GM12878 (cell line): ENCODE data around the gene LSP1. TPM values are rescaled to one million over a fixed set of nuclear protein-coding genes. Genes with fewer than 3 reads are reported as not detected.

Source experiments
- ATAC-seq: fragments of 200-7000 bp; cut with Tn5 transposase; 3 replicates; pipeline ENCODE4 v1.9.1; 2020; ENCODE audit warnings: mild to moderate bottlenecking, moderate library complexity
- BruUV-seq: library from RNA; stranded (reverse); fragments of 400-500 nt; replicated peaks from 2 replicates; lab custom pipeline; 2021; lab: Mats Ljungman, UMichigan
- CTCF ChIA-PET: fragments of 300-600 bp; sonication (Branson Sonifier 250); formaldehyde crosslinking; extraction: SDS; loops from one replicate; lab custom pipeline; 2021; ENCODE audit warnings: inconsistent platforms; lab: Yijun Ruan, JAX
- POLR2A ChIA-PET: fragments of 350-600 bp; formaldehyde crosslinking; extraction: SDS; loops from one replicate; lab custom pipeline; 2021; ENCODE audit warnings: inconsistent platforms; lab: Charles Lee
- RAD21 ChIA-PET: fragments of 300-600 bp; sonication (Branson Sonifier 250); formaldehyde crosslinking; loops from one replicate; lab custom pipeline; 2023; ENCODE audit warnings: antibody characterized with exemption; ENCODE audit not compliant: unreplicated experiment; lab: Charles Lee
- SMC1A ChIA-PET: fragments of 300-600 bp; sonication (Branson Sonifier 250); formaldehyde crosslinking; loops from one replicate; lab custom pipeline; 2023; ENCODE audit not compliant: unreplicated experiment, uncharacterized antibody; lab: Charles Lee
- DNase-seq: peaks from one replicate; pipeline ENCODE4 v3.0.0-alpha.2; 2011; ENCODE audit warnings: low read depth, low spot score
- FAIRE-seq: peaks from 3 replicates; lab custom pipeline; 2011; peaks lifted over from hg19 to GRCh38; lab: Jason Lieb, UNC
- H2AFZ ChIP-seq: 2 replicates; pipeline ENCODE4 v1.6.0; 2011; ENCODE audit warnings: low read depth, low read length, control low read depth; ENCODE audit not compliant: control insufficient read depth
- H3K27ac ChIP-seq: 2 replicates; pipeline ENCODE4 v1.5.1; 2011; ENCODE audit warnings: control low read depth; ENCODE audit not compliant: control insufficient read depth, insufficient read depth
- H3K27me3 ChIP-seq, 2 experiments: replicated peaks in 1 of 2; 2 replicates each; pipeline versions ENCODE4 v1.6.0 to v1.6.1; 2011; ENCODE audit warnings: low read length in 1 of 2; ENCODE audit not compliant: control insufficient read depth in 2 of 2, insufficient read depth in 2 of 2
- H3K36me3 ChIP-seq, 2 experiments: 2 replicates each; pipeline ENCODE4 v1.5.1; 2011; ENCODE audit warnings: low read length in 1 of 2; ENCODE audit not compliant: control insufficient read depth in 2 of 2, insufficient read depth in 2 of 2
- H3K4me1 ChIP-seq: 2 replicates; pipeline ENCODE4 v1.6.1; 2011; ENCODE audit warnings: mild to moderate bottlenecking, low read length, moderate library complexity, mixed read lengths; ENCODE audit not compliant: control insufficient read depth, insufficient read depth
- H3K4me2 ChIP-seq: 2 replicates; pipeline ENCODE4 v1.6.0; 2011; ENCODE audit warnings: control low read depth; ENCODE audit not compliant: control insufficient read depth, insufficient read depth
- H3K4me3 ChIP-seq: fragments of 200-600 bp; sonication (generic); 2 replicates; pipeline ENCODE4 v1.5.1; 2016
- H3K79me2 ChIP-seq: 2 replicates; pipeline ENCODE4 v1.6.0; 2011; ENCODE audit warnings: low read length; ENCODE audit not compliant: control insufficient read depth, insufficient read depth
- H3K9ac ChIP-seq: 2 replicates; pipeline ENCODE4 v1.8.0; 2011; ENCODE audit warnings: low read length, control low read depth, mixed read lengths; ENCODE audit not compliant: control insufficient read depth, insufficient read depth
- H3K9me3 ChIP-seq: replicated peaks from 3 replicates; pipeline ENCODE4 v1.5.1; 2011; ENCODE audit warnings: mild to moderate bottlenecking, low read length; ENCODE audit not compliant: control insufficient read depth, insufficient read depth
- H4K20me1 ChIP-seq: 2 replicates; pipeline ENCODE4 v1.6.0; 2011; ENCODE audit not compliant: control insufficient read depth, insufficient read depth
- CHD4 ChIP-seq: fragments of 200-600 bp; sonication (generic); IDR thresholded peaks from 2 replicates; pipeline ENCODE4 v1.6.1; 2016; ENCODE audit warnings: mild to moderate bottlenecking
- CREB1 ChIP-seq: IDR thresholded peaks from 2 replicates; pipeline ENCODE4 v1.6.1; 2012; ENCODE audit warnings: low read depth, mild to moderate bottlenecking, inconsistent platforms
- RELA ChIP-seq: fragments of 450-650 bp; IDR thresholded peaks from 2 replicates; pipeline ENCODE4 v1.8.0; 2014; ENCODE audit warnings: borderline replicate concordance; ENCODE audit not compliant: partially characterized antibody
- SRF ChIP-seq, 2 experiments: IDR thresholded peaks; 2 replicates each; pipeline ENCODE4 v1.6.1; 2011; ENCODE audit warnings: low read depth in 2 of 2, low read length in 2 of 2, mild to moderate bottlenecking in 1 of 2, moderate library complexity in 1 of 2
- STAT3 ChIP-seq: IDR thresholded peaks from 2 replicates; pipeline ENCODE4 v1.6.1; 2011; ENCODE audit warnings: low read depth, low read length, improper control_type of control experiment
- TARDBP ChIP-seq: IDR thresholded peaks from 2 replicates; pipeline ENCODE4 v1.6.1; 2016; ENCODE audit warnings: borderline replicate concordance
- WGBS: methylation state at CpG from one replicate; pipeline ENCODE4 v1.1.6; 2016; ENCODE audit warnings: low lambda C conversion rate; ENCODE audit not compliant: insufficient replicate concordance, insufficient coverage; ENCODE audit errors: missing lambda C conversion rate; 5-methylcytosine and 5-hydroxymethylcytosine counted together
- in situ Hi-C: fragments of 300-500 bp; cut with MboI; formaldehyde crosslinking; loops from 9 replicates; pipeline ENCODE4 v1.14.3; 2018; ENCODE audit warnings: mixed read lengths
- intact Hi-C: fragments of 100-400 bp; cut with micrococcal nuclease; formaldehyde crosslinking; loops from one replicate; pipeline ENCODE4 v1.14.2; 2022; ENCODE audit not compliant: unreplicated experiment
- polyA plus RNA-seq, 11 experiments: library from polyadenylated mRNA; depleted of rRNA in 4 of 11; unstranded in 6 of 11; stranded (reverse) in 5 of 11; fragments of >200 nt; fragmentation: Nextera tagmentation in 4 of 11; fragmentation: Illumina TruSeq in 1 of 11; extraction: Ambion mirVana in 4 of 11; extraction: Trizol in 1 of 11; gene quantifications; 1 replicate in 1 of 11; 2 replicates in 10 of 11; pipeline versions ENCODE4 v1.2.1 to v1.2.3, GENCODE V29; 2011 to 2016; ENCODE audit warnings: inconsistent platforms in 2 of 11, missing spikeins in 2 of 11, low read depth in 1 of 11
- total RNA-seq, 4 experiments: library from RNA; depleted of rRNA in 3 of 4; stranded (reverse); fragments of >200 nt in 3 of 4; fragmentation: Illumina TruSeq in 1 of 4; extraction: Trizol in 1 of 4; gene quantifications; 2 replicates each; pipeline versions ENCODE4 v1.2.1 to v1.2.3, GENCODE V29; 2013 to 2021
- TF ChIP-seq, protein P1 (sequence below): fragments of 150-350 bp; IDR thresholded peaks from 2 replicates; pipeline ENCODE4 v1.6.1; 2016; ENCODE audit warnings: low read depth, low read length

LSP1 gene
- total and polyA plus RNA-seq, 10 of the 15 experiments (the other 5 are each of a cell fraction or from before 2014, with no cell fraction given): 19.2 to 488 (median 369) TPM

DNA sequence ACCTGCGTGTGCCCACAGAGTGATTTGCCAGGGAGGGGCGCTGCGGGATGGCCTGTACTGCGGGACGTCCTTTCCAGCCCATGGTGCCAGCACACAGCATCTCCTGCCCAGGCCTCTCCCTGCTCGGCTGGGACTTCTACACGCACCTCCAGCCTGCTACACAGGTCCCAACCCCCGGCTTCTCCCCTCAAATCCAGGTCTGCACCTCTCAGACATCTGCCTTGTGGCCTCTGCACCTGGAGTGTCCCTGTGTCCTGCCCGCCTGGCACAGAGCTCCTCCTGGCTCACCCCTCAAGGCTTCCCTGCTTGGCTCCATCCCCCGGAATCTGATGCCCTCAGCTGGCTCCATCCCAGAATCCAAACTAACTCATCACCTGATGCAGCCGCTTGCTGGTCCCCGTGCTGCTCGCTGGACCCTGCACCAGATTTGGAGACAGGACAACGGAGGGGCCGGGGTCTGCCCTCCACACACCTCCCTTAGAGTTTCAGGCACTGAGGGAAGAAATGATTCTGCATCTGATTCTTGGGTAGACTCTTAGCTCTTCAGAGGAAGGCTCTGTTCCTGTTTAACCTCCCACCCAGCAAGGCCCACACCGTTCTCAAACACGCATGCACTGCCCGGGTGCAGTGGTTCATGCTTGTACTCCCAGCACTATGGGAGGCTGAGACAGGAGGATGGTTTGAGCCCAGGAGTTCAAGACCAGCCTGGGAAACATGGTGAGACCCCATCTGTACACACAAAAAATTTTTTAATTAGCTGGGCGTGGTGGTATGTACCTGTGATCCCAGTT lies 4.0 kb upstream of the LSP1 start:
- WGBS: 93% methylated on average over 17 of the region's 19 CpGs
- Histone ChIP-seq H3K79me2 (peaks cover 19% of the 10 kb centered on the region), H3K27ac (no peak overlapping the region), H4K20me1 (no peaks in the 10 kb centered on the region), H2AFZ (no peak overlapping the region), H3K36me3 (no peaks in the 10 kb centered on the region), H3K4me1 (peaks cover 53% of the 10 kb centered on the region), H3K9me3 (no peaks in the 10 kb centered on the region), H3K4me3 (no peak overlapping the region), H3K9ac (no peak overlapping the region), H3K27me3 (no peaks in the 10 kb centered on the region; a peak in 1 of 4 replicates), H3K4me2 (no peak overlapping the region)
- no peak for FAIRE-seq
- TF ChIP-seq SRF (IDR thresholded peaks at IDR 0.05; ENCODE audit: low read depth in 2 of 2, low read length in 2 of 2): no peak
- TF ChIP-seq CHD4: no peak
- no peak for TF ChIP-seq RELA
- TF ChIP-seq STAT3: no peak
- no peak for TF ChIP-seq CREB1
- TF ChIP-seq, protein P1, sequence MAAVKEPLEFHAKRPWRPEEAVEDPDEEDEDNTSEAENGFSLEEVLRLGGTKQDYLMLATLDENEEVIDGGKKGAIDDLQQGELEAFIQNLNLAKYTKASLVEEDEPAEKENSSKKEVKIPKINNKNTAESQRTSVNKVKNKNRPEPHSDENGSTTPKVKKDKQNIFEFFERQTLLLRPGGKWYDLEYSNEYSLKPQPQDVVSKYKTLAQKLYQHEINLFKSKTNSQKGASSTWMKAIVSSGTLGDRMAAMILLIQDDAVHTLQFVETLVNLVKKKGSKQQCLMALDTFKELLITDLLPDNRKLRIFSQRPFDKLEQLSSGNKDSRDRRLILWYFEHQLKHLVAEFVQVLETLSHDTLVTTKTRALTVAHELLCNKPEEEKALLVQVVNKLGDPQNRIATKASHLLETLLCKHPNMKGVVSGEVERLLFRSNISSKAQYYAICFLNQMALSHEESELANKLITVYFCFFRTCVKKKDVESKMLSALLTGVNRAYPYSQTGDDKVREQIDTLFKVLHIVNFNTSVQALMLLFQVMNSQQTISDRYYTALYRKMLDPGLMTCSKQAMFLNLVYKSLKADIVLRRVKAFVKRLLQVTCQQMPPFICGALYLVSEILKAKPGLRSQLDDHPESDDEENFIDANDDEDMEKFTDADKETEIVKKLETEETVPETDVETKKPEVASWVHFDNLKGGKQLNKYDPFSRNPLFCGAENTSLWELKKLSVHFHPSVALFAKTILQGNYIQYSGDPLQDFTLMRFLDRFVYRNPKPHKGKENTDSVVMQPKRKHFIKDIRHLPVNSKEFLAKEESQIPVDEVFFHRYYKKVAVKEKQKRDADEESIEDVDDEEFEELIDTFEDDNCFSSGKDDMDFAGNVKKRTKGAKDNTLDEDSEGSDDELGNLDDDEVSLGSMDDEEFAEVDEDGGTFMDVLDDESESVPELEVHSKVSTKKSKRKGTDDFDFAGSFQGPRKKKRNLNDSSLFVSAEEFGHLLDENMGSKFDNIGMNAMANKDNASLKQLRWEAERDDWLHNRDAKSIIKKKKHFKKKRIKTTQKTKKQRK: no peak
- TF ChIP-seq TARDBP: no peak
- ChIA-PET RAD21 (interaction anchor here (0.8 kb wide), 1 partner anchor 33 kb away, joined by 3 read pairs; no protein-coding TSS in a partner anchor), CTCF (interaction anchor here (1.2 to 2.3 kb wide), 6 partner anchors 12 to 303 kb away, joined by 4 to 15 read pairs (median 5); partner anchors contain the start of gene TNNT3), POLR2A (no interaction called here), SMC1A (no interaction called here)
- no TSS peak for BruUV-seq
- ATAC-seq: no peak
- intact Hi-C loops (no loop called here), in situ Hi-C loops (no loop called here)
- DNase-seq: no peak
